ENCODE measurements around the gene DNAJC1.
A peak's percentile ranks its signal among the peaks of the same experiment; 100 is the strongest.
"Not testable (repeated sequence)": the region's sequence is repeated elsewhere in the genome, so short reads cannot be mapped to it uniquely, and the experiment has no call there.

Gene DNAJC1, protein sequence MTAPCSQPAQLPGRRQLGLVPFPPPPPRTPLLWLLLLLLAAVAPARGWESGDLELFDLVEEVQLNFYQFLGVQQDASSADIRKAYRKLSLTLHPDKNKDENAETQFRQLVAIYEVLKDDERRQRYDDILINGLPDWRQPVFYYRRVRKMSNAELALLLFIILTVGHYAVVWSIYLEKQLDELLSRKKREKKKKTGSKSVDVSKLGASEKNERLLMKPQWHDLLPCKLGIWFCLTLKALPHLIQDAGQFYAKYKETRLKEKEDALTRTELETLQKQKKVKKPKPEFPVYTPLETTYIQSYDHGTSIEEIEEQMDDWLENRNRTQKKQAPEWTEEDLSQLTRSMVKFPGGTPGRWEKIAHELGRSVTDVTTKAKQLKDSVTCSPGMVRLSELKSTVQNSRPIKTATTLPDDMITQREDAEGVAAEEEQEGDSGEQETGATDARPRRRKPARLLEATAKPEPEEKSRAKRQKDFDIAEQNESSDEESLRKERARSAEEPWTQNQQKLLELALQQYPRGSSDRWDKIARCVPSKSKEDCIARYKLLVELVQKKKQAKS

DNA sequence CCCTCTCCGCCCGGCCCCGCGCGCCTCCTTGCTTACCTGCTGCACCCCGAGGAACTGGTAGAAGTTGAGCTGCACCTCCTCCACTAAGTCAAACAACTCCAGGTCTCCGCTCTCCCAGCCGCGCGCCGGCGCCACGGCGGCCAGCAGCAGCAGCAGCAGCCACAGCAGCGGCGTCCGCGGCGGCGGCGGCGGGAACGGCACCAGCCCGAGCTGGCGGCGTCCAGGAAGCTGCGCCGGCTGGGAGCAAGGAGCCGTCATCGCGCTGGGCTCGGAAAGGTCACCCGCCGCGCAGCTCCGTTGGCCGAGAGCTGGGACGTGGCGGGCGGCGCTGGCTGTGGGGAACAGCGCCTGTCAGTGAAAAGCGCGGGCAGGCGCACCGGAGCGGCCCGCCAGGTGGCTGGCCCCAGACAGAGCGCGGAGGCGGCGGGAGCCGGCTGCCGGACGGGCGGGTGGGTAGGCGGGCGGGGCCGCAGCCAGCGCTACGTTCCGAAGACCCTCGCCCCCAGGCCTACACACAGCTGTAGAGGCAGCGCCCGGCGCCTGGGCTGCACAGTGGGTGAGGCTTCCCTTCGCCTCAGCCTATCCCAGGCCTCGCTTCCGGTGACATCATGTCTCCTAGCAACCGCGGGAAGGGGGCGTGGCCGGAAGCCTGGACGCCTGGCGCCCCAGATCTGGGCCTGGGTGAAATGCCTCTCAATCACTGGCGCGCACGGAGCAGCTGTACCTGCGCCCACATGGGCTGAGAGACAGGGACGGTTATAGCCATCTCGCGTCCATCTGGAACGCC is at the start of gene DNAJC1:
Gene DNAJC1, minus strand, starts transcription at position 554 of the 787 bp plus-strand sequence. Its CDS starts 296 bp downstream, at position 258.
- peak; percentile 99 for DNase-seq (ENCODE audit: low read depth)

DNA sequence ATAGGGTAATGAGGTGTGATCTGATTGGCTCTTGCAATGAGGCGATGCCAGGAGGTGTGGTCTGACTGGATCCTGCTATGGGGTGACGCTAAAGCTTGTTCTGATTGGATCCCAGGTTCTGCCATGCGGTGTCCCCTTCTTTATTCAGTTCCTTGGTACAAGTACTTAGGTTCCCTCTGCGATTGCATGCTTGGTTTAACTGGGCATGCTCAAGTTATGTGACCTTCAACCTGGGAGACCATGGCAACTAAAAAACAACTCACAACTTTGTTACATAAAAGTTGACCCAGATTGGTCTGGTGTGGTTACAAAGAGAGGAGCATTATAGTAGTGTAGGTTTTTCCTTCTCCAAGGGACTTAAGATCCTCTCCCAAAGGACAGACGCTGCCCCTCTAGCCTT is 49.5 kb upstream of the DNAJC1 start:
- DNase-seq (ENCODE audit: low read depth): no peak

DNA sequence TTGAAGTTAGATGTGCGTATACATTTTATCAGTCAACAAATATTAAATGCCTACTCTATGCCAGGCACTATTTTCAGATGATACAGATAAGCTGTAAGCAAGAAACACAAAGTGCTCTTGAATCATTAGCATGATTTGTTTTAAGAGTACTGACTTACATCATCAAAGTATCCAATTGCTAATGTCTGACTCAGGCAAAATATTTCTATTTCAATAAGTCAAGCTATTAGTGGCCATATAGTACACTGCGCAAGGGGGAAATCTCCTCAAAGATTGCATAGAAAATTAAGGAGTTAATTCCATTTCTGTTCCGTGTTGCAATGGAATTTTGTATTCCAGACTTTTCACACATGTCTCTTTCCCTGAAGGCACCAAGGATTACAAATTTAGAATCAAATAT is 46.1 kb upstream of the DNAJC1 start:
- no peak for DNase-seq (ENCODE audit: low read depth)

DNA sequence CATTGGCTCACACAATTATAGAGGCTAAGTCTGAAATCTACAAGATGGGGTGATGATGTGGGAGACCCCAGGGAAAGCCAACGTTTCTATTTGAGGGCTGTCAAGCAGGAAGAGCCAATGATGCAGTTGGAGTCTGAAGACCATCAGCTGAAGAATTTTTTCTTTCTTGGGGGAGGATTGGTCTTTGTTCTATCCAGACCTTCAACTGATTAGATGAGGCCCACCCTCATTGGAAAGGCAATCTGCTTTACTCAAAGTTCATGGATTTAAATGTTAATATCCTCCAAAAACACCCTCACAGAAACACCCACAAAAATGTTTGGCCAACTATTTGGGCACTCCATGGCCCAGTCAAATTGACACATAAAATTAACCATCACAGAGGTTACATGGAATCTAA is 44.3 kb upstream of the DNAJC1 start:
- no peak for DNase-seq (ENCODE audit: low read depth)

DNA sequence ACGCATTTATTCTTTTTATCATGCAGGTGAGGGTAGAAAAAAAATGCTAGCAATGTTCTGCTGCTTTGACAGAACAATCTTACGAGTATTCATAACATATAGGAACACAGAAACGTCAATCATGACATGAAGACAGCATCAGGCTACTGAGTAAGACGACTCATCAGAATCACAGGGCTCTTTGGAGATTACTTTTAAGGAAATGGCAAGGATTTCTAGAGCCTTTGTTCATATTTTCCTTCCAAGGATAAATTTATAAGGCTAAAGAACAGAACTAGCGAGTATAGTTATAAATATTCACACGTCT is 39.8 kb upstream of the DNAJC1 start:
- DNase-seq (ENCODE audit: low read depth): no peak

DNA sequence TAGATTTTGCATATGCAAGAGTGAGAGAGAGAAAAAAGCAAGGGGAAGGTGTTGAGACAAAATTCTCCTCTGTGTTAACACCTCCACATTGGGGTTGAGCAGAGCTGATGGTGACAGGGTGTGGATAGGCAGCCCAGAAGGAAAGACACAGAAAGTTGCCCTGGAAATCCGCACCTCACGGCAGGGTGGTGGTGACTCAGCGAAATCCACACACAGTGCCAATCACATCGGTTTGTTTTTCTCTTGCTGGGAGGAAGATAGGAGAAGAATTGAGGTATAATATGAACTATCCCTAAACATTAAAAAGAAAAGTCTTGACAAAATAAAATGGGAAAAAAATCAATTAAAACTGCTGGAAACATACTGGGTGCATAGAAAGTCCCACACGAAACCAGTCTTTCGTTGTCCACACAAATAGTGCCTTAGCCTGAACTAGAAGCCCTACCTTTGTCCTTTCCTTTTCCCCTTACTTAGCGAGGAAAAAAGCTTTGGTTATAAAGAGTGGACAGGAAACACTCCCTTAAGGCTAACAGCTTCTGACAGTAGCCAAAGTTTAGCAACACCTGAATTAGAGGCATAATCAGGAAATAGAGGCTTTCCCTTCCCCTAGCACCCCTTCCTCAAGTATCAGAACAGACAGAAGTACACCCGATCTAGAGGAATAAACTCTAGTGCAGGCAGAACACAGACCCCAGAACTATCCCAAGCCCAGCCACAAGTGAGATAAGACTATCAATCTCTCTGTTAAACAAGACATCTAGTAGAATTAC is 39.2 kb upstream of the DNAJC1 start:
- DNase-seq (ENCODE audit: low read depth): no peak

DNA sequence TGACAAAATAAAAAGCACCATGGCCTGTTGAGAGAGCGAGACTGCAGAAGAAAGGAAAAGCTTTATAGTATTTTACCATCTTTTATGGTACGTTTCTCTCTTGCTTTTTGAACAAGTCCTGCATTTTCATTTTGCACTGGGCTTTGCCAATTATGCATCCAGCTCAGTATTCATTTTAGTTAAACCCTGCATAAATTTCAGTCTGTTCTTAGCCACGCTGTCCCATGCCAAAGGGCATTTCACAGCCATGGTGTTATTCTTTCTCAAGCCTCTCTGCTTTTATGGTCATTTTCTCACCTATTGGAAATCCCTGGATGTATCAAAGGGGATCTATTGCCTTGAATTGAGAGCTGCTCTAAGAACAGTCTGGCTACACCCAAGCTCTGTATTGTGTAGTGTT is 30.8 kb upstream of the DNAJC1 start:
- no peak for DNase-seq (ENCODE audit: low read depth)

DNA sequence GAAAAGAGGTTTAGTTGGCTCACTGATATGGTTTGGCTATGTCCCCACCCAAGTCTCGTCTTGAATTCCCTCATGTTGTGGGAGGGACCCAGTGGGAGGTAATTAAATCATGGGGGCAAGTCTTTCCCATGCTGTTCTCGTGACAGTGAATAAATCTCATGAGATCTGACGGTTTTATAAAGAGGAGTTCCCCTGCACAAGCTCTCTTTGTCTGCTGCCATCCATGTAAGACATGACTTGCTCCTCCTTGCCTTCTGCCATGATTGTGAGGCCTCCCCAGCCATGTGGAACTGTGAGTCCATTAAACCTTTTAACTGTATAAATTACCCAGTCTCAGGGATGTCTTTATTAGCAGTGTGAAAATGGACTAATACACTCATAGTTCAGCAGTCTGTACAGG is 28.7 kb upstream of the DNAJC1 start:
- DNase-seq (ENCODE audit: low read depth): not testable (repeated sequence)

DNA sequence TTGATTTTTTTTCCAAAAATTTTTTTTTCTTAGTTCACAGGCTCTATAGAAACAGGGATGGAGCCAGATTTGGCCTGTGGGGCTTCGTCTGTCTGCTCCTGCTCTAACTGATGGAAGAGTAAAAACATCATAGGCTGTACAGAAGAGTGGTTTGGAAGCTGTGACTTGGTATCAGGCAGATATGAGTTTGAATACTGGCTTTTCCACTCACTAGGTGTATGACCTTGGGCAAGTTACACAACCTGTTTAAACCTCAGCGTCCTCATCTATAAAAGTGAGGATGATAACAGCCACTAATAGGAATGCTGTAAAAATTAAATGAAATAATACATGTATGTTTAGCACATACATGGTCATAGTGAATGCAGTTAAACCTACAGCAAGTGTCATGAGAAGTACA is 26.9 kb upstream of the DNAJC1 start:
- DNase-seq (ENCODE audit: low read depth): no peak

DNA sequence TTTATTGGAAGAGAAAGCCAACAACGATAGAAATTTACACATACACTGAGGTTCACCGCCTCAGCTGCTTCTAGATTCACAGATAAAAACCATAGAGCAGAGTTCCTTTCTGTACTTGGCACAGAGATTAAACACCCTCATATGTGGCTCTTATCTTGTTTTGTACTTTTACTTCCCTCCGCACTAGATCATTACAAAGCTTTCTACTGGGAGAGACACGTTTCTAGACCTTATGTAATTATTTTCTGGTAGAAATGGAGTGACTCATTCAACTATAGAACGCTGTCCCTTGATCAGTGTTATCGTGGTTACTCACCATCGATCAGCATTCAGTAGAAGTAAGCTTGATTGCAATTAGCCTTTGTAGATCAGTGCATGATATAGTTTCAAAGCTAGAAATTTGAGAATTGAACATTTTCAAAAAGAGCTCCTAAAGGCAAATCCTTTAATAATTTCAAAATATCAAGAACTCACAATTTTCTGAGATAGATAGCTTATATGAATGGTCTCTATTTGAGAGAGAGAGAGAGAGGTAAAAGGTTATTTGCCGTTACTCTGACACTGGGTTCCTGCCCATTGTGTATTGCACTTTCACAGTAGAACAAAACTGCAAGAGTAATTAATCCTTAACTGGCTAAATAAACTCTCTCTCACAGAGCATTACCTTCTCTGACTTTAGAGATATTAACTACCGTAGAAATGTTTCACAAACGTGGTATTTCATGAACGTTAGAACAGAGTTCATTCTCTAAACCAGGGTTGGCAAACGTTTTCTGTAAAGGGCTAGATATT is 26.1 kb upstream of the DNAJC1 start:
- DNase-seq (ENCODE audit: low read depth): no peak

DNA sequence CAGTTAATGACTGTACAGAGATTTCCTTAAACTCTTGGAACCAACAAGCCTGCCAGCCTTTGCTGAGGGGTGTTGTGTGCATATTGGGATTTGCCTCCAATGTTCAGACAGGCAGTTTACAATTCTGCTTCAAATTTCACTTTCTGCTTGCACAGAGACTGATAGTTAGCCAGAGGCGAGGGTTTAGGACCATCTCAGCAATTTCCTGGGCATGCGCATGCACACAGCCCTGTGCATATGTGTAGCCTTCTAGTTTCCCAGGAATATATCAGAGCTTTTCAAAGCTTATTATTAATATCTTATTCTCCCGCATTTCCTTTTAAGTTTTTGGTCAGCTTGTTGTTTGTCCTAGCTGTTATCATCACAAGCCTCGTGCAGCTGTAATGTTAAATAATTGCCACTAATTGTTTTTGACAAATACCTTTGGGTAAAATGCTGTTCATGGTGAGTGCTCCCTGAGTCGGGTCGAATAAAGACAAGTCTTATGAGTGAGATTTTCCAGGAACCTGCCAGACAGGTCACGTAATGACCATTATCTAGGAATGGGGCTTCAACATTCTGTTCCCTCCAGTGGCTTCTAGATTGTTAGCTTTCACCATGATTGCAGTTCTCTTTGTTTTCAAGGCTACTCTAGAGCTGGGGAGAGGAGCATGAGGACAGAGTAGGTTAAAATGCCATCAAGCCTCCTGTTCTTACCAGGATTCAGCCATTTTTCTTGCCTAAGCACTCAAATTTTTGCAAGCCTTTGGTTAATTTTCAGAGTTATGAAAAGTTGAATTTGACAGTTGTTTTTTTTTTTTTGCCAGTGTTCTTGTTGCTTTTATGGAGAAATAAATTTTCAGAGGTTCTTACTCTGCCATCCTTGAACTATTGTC is 24.1 kb upstream of the DNAJC1 start:
- DNase-seq (ENCODE audit: low read depth): no peak

DNA sequence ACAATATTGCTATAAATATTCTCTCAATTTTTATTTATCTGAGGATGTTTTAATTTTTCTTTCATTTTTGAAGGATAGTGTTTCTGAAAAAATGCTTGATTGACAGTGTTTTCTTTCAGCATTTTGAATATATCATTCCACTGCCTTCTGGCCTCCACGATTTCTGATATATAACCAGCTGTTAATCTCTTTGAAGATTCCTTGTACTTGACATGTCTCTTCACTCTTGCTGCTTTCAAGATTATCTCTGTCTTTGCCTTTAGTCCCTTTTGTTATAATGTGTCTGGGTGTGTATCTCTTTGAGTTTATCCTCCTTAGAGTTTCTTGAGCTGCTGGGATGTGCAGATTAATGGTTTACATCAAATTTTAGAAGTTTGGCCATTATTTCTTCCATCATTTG is 22.8 kb upstream of the DNAJC1 start:
- DNase-seq (ENCODE audit: low read depth): no peak

DNA sequence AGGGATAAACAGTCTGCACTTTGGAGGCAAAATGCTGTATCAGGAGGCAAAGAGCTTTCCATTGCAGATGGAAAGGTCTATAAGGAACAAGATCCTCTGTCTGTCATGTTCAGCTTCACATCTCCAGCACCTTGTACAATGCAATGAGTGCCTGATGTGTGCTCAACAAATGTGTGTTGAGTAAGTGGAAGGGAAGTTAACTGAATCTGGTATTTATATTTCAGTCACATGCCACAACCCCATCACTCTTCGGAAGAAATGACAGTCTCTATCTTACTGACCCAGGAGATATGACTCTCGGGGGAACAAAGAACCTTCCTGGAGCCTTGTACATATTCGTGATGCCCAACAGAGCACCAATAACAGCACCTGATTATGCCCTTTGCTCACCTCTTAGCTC is 20.0 kb upstream of the DNAJC1 start:
- DNase-seq (ENCODE audit: low read depth): no peak

DNA sequence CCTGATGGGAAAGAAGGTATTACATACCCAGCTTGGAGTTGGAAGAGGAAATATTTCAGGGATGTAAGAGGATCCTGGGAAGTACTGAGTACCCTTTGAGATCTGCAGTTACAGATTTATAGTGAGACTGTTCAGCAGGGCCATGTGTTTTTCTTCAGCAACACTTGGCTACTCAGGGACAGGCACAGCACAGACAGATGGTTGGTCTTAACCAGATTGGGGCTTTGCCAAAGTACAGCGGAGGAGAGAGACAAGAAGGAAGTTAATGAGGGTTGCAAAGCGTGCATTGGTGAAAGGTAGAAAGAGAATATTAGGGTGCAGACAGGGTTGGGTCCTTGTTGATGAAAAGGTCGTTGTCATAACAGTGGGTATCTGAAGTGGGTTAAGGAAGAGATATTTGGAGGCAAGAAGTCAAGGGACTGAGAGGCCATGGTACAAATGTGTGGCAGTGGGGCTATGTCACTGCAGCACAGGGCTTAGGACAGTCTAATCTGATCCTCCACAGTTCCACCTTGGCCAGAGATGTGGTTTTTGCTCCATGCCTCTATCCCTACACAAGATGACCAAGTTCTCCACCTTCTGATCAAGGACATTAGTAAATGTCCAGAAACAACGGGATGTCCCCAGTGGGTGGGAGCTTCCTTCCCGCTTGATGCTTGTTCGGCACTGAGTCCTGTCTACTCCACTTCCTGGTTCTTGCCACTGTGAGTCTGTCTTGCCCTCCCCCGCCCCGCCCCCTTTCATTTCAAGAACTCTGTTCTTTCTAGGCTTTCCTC is 18.9 kb upstream of the DNAJC1 start:
- DNase-seq (ENCODE audit: low read depth): peak; percentile 54

DNA sequence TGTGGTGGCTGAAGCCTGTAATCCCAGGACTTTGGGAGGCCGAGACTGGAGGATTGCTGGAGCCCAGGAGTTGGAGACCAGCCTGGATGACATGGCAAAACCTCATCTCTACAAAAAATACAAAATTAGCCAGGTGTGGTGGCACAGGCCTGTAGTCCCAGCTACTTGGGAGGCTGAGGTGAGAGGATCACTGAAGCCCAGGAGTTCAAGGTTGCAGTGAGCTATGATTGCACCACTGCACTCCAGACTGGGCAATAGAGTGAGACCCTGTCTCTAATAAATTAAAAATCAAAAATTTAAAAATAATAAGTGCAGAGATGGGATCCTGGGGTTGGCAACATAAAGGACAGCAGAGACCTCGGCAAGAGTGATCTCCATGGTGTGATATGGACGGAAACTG is 17.6 kb upstream of the DNAJC1 start:
- not testable (repeated sequence) for DNase-seq (ENCODE audit: low read depth)

DNA sequence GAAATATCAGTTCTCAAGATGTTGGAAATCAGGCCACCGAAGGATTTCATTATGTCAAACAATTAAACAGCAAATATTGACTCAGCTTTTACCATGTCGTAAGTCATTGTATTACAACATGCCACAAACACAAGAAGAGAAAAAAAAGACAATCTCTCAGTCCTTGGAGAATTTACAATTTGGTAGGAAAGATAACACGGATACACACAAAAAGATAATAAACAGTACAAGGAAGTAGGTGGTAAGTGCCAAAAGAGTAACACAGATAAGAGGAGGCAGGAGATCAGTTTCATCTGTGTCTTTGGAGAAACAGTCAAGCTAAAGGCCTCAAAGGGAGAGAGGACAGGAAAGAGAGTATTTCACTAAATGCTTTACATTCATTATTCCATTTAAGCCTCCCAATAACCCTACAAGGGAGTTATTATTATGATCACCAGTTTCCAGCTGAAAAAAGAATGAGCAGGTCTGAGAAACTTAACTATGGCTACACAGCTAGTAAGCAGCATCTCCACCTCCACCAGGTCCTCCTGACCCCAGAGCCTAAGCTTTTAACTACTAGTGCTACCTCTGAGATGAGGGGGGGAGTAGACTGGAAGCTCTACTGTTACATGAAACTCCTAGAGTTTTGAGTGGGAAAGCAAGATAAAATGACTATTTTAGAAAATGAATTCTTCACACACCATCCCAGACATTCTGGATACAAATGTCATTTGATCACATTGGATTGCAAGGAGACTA is 13.9 kb upstream of the DNAJC1 start:
- DNase-seq (ENCODE audit: low read depth): no peak

DNA sequence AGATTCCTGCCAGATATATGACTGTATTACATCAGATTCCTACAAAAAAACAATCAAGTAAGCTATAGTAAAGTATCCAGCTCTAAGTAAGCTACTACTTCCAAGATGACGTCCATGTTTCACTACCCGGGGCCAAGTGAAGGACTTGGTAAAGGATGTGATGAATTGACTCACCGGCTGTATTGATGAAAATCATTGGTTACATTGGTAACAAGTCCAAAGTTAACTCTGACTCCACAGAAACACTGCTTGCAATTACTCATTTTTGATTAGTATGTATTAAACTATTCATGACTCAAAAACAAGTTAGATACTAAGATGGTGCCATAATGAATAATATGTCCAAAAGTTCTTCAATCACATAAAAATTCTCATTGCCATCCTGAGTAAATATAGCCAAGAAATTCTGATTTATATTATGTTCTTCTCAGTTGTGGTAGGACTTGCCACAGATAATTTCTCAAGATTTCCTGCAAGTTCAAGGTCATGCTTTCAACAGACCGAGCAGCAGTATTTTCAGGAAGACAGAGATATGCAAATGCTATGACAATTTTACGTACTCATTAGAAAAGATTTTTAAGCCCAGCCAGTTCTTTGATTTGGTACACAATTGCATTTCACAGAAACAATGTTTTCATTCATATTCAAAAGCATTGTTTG is 12.6 kb upstream of the DNAJC1 start:
- DNase-seq (ENCODE audit: low read depth): no peak

DNA sequence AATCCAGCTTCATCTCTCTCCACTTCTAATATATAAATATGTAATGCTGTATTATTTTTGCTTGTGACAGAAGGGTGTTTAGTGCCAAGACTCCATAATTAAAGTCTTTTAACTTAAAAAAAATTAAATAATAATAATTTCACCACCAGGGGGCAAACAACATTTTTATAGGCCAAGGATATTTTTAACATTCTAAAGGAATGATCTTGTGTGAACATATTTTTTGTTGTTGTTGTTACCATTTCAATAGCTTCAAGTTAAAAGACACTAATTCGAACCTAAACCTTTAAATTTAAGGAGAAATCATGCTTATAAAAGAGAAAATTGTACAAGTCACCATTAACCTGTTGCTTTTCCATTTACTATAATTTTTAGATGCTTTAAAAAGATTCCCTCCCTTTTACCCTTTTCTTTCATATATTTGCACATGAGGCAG is 7.5 kb upstream of the DNAJC1 start:
- DNase-seq (ENCODE audit: low read depth): no peak

DNA sequence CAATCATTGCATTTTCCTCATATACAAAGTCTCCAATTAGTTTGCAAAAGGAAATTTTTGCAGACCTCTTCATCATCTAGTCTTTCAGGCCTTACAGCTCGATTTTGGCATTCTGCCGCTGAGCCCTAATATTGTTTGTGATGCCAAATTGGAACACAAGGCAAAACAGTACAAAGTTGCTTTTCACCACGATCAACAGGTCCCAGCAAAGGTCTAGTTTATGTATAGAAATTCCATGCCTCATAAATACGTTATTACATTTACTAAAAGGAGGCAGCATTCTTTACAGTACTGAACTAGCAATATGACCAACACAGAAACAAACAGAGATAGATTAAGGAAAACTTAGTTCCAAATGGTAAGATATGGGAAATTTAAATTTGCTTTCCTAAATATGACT is 7.0 kb upstream of the DNAJC1 start:
- DNase-seq (ENCODE audit: low read depth): no peak

Data from activated T-cell treated with anti-CD3 and anti-CD28 coated beads for 1 hour (primary cell).